HCT116 (cell line): ENCODE results near the gene DHFR2.

ENCODE experiments used
- ATF3 ChIP-seq: IDR thresholded peaks from 2 replicates; pipeline ENCODE4 v1.6.1; 2012
- CTCF ChIP-seq, 3 experiments: fragments of 200-600 bp in 1 of 3; sonication (generic) in 1 of 3; IDR thresholded peaks in 2 of 3; conservative IDR thresholded peaks in 1 of 3; 2 replicates each; pipeline ENCODE4 v1.5.1; 2012 to 2017; ENCODE audit warnings: low read depth in 2 of 3, low read length in 2 of 3, antibody characterized with exemption in 1 of 3, borderline replicate concordance in 1 of 3, control low read depth in 1 of 3, mild to moderate bottlenecking in 1 of 3, mixed read lengths in 1 of 3, mixed run types in 1 of 3, moderate library complexity in 1 of 3; ENCODE audit not compliant: insufficient read depth in 1 of 3

- no peak for TF ChIP-seq CTCF (IDR thresholded peaks at IDR 0.05 in 2 of 3, conservative IDR thresholded peaks at IDR 0.05 in 1 of 3; ENCODE audit: borderline replicate concordance in 1 of 3, insufficient read depth in 1 of 3, low read depth in 2 of 3, low read length in 2 of 3)
- TF ChIP-seq ATF3: no peak; the same call in 1 of the 2 replicates
Observed at GRCh38 chr3:94028093-94028837, 34.5 kb downstream of the DHFR2 start, which contains the start of gene STX19.
